Measurements from ENCODE around the gene ZNF490. TPM values are rescaled to one million over a fixed set of nuclear protein-coding genes. Genes with fewer than 3 reads are reported as not detected.
"Not testable (repeated sequence)": the region's sequence is repeated elsewhere in the genome, so short reads cannot be mapped to it uniquely, and the experiment has no call there.

ZNF490 gene
- 5.1 TPM for total RNA-seq
- long read RNA-seq, full-length matches to known transcripts = 1 of 4 reads
- long read RNA-seq, partial matches to known transcripts = 1 of 4 reads
- long read RNA-seq, other reads (novel, unspliced or antisense) = 2 of 4 reads

DNA sequence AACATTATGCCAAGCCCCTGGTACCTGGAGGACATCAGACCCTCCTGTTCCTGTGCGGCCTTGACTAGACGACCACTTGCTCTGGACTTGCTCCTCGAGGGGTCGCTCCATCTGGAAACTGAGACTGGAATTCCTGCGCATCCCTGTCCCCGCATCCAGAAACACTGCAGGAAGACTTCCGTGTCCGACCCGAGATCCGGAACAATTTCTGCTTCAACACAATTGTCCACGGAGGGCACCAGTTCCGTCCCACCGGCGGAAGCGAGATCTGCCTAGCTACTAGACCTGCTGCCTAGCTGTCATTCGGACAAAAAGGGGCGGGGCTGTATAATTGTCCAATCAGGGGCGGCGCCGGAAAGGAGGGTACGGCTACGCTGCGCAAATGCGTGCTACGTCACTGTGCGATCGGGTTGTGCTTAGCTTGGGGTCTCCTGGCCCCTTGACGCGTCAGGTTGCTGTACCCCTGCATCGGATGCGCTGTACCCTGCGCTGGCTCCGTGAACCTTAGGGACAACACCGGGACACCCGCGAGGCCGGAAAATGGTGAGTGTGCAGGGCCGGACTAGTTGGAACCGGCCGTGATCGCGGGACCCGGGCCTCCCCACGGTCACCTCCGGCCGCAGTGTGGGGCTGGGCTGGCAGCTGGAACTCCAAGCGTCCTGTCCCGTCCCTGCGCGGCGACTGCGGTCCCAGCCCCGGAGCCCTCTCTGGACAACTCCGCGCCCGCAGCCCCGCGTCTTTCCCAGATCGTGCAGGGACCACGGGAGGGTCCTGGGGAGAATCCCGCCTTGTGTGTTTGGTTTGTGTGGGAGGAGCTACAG is at the start of gene ZNF490, which contains the start of gene ZNF791:
TSS of gene ZNF490 (minus strand) at position 274 of the 821 bp plus-strand sequence. CDS start at position 141, 133 bp downstream.
TSS of gene ZNF791 (plus strand) at position 381 of the 821 bp plus-strand sequence. CDS start at position 541, 160 bp downstream.
- intact Hi-C loops (cut with DNase I) = loop anchor here (2.0 kb wide), 1 partner anchor 60 kb away; the partner anchor contains the start of gene ZNF564
- DNase-seq (ENCODE audit: low spot score) = peak; percentile 99

- intact Hi-C loops (cut with DNase I) = no loop called here
- no peak for DNase-seq (ENCODE audit: low spot score)
Observed at GRCh38 chr19:12657966-12658365, 47.4 kb upstream of the ZNF490 start.

DNA sequence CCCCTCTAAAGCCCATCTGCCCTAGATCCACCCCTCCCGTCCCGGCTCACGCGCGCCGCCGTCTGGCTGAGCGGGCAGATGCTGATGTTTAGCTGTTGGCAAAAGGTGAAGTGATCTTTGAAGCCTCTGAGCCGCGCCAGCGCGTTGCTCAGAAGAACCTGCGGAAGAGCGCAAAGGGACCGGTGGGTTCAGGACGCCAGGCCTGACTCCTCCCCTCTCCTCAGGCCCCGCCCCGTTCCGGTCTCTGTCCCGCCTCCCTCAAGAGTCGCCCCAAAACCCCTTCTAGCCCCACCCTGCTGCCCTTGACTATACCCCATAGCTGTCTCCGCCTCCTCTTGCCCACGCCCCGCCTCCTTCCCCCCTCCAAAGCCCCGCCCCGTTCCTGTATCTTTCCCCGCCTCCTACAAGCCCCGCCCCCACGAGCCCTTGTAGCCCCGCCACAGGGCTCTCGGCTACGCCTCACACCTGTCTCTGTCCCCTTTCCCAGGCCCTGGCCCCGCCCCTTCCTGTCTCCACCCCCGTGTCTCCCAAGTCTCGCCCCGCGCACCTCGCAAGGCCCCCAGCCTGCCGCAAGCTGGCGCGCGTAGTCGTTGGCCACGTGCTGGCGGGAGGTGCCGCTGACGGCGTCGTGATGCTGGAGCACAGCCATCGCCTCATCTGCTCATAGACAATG is 46.4 kb upstream of the ZNF490 start:
- no peak for DNase-seq (ENCODE audit: low spot score)

DNA sequence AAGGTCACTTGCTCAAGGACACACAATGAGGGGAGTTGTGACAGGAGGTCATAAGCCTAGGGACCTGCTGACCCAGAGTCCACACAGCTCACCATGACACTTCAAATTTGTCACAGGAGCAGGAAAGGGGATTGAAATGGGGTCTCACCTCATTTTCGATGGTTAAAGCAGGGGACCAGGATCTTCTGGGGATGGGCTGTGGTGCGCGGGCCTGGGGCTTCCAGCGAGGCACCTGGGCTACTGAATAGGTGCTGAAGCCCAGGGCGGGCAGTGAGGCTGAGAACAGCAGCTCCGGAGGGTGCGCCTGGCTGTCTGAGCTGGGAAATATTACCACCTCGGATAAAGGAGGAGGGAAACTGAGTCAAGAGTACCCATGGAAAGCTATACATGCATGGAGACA is 44.9 kb upstream of the ZNF490 start:
- DNase-seq (ENCODE audit: low spot score) = no peak

More for the DNA sequence above, 46.4 kb upstream of the ZNF490 start:
- intact Hi-C loops (cut with DNase I) = no loop called here

DNA sequence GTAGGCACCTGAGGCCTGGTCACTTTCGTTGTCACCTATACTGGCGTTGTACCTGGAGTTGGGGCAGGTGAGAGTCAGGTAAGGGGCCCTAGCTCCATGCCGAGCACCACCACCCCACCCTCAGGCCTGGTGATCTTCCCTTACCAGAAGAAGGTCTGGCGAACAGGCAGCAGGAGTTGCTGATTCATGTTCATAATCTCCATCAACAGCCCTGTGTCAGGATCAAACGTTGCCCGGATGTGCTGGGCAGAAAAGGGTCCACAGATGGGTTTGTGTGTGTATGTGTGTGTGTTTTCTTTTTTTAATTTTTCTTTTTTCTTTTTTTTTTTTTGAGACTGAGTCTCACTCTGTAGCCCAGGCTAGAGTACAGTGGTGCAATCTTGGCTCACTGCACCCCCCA is 41.6 kb upstream of the ZNF490 start:
- intact Hi-C loops (cut with DNase I) = no loop called here
- DNase-seq (ENCODE audit: low spot score) = no peak

More for the DNA sequence above, 44.9 kb upstream of the ZNF490 start:
- intact Hi-C loops (cut with DNase I) = no loop called here

- DNase-seq (ENCODE audit: low spot score) = no peak
- intact Hi-C loops (cut with DNase I) = no loop called here
Observed at GRCh38 chr19:12649941-12650340, 39.3 kb upstream of the ZNF490 start.

GRCh38 chr19:12648088-12648487 is 37.5 kb upstream of the ZNF490 start:
- intact Hi-C loops (cut with DNase I) = no loop called here

GRCh38 chr19:12647490-12648071 is 37.0 kb upstream of the ZNF490 start:
- DNase-seq (ENCODE audit: low spot score) = peak; percentile 88
- intact Hi-C loops (cut with DNase I) = no loop called here

More at GRCh38 chr19:12648088-12648487, 37.5 kb upstream of the ZNF490 start:
- no peak for DNase-seq (ENCODE audit: low spot score)

GRCh38 chr19:12647047-12647446 is 36.4 kb upstream of the ZNF490 start:
- DNase-seq (ENCODE audit: low spot score) = no peak
- intact Hi-C loops (cut with DNase I) = no loop called here

DNA sequence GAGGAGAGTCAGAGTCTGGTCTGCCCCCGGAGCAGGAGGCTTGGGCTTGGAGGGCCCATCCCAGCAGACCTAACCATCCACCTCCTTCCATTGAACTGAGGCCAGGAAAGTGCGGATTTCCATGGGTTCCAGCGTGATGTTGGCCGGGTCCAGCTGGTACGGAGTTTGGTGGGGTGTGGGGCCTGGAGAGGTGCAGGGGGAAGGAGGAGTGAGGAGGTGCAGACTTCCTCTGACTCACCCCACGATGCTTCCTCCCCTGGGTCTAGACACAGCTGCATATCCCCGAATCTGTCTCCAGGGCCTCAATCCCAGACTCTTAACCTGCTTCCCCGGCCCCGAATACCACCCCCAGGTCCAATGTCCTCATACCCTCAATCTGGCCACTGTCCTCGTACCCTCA is 35.9 kb upstream of the ZNF490 start:
- intact Hi-C loops (cut with DNase I) = no loop called here
- DNase-seq (ENCODE audit: low spot score) = no peak

DNA sequence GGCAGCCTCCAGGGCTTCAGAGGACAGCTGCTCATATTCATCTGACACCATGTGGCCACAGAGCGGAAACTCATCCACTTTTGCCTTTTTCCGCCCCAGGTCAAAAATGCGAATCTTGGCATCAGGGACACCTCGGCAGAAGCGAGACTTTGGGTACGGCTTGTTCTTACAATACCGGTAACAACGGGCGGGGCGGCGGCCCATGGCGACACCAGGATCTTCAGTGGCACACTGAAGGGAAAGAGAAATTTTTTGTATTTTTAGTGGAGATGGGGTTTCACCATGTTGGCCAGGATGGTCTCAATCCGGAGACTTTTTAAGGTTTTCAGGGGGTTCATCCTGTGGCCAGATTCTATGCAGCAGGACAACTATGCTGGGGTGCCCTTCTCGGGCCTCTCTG is 33.1 kb upstream of the ZNF490 start:
- DNase-seq (ENCODE audit: low spot score) = peak; percentile 44
- intact Hi-C loops (cut with DNase I) = not testable (repeated sequence)

DNA sequence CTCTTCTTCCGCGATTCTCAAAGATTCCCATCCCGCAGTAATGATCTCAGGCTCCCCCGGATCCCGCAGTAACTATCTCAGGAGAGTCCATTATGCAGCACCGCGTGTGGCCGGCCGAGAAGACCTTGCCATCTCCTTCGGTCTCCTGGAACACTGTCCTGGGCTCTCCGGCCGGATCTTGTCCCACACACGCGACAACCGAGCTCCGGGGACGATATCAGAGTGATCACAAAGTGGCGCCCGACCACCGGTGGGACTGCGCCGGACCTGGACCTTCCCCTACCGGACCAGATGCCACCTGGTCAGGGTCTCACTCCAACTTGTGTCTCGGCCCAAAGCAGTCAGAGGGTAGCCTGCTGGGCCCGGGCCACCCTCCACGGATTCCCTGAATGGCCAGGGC is 31.9 kb upstream of the ZNF490 start:
- DNase-seq (ENCODE audit: low spot score) = no peak

GRCh38 chr19:12641456-12641855 is 30.8 kb upstream of the ZNF490 start:
- intact Hi-C loops (cut with DNase I) = no loop called here
- peak; percentile 27 for DNase-seq (ENCODE audit: low spot score)

More for the DNA sequence above, 31.9 kb upstream of the ZNF490 start:
- intact Hi-C loops (cut with DNase I) = no loop called here

- DNase-seq (ENCODE audit: low spot score) = peak; percentile 94
- intact Hi-C loops (cut with DNase I) = no loop called here
Observed at GRCh38 chr19:12639901-12640613, 29.4 kb upstream of the ZNF490 start.

GRCh38 chr19:12638611-12639182 is 28.1 kb upstream of the ZNF490 start:
- intact Hi-C loops (cut with DNase I) = no loop called here
- DNase-seq (ENCODE audit: low spot score) = peak; percentile 35

GRCh38 chr19:12636631-12637030 is 26.0 kb upstream of the ZNF490 start:
- intact Hi-C loops (cut with DNase I) = no loop called here

DNA sequence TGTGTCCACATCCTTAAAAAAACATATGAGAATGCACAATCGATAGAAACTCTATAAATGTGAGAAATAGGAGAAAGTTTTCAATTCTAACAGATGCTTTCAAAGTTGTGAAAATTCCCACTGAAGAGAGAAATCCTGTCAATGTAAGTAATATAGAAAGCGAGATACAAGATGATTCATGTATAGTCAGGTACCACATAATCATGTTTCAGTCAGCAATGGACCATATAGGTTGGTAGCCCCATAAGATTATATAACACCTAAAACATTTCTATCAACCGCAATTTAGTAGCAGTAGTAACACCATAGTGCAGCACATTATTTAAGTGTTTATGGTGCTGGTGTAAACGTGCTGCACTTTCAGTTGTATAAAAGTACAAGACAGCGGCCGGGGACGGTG is 18.6 kb upstream of the ZNF490 start:
- intact Hi-C loops (cut with DNase I) = no loop called here
- peak; percentile 27 for DNase-seq (ENCODE audit: low spot score)

More at GRCh38 chr19:12636631-12637030, 26.0 kb upstream of the ZNF490 start:
- DNase-seq (ENCODE audit: low spot score) = peak; percentile 63

GRCh38 chr19:12628040-12629022 is 17.7 kb upstream of the ZNF490 start:
- intact Hi-C loops (cut with DNase I) = no loop called here

More at GRCh38 chr19:12628040-12629022, 17.7 kb upstream of the ZNF490 start:
- DNase-seq (ENCODE audit: low spot score) = no peak

Measured in cardiac septum (tissue), 1 donor.